ENCODE measurements around the gene DCD.

GRCh38 chr12:54628186-54628846 is 19.8 kb downstream of the DCD start:
- TF ChIP-seq EZH2 (IDR thresholded peaks at IDR 0.05) (no peak), POLR2AphosphoS5 (IDR thresholded peaks at IDR 0.05; ENCODE audit: borderline replicate concordance, low read depth, low read length) (no peak)
